Activated T-helper 2 cell treated with anti-CD3 and anti-CD28 coated beads, Interferon-gamma antibody, Interleukin-2, Interleukin-4, amounts not matched to agents 10 μg/mL and 5 μg/mL and 100 μg/mL, durations not matched to agents 14 hours and 24 hours and 36 hours (primary cell): ENCODE measurements around the gene SLC35F6. TPM values are rescaled to one million over a fixed set of nuclear protein-coding genes. Genes with fewer than 3 reads are reported as not detected.
"Not testable (repeated sequence)": the region's sequence is repeated elsewhere in the genome, so short reads cannot be mapped to it uniquely, and the experiment has no call there.

Source experiments
- DNase-seq: peaks from one replicate; pipeline ENCODE4 v3.0.0; 2021; ENCODE audit warnings: low spot score
- H3K27ac Mint-ChIP-seq: one replicate; pipeline ENCODE4 v1.8.0; 2021; ENCODE audit warnings: mixed read lengths
- H3K27me3 Mint-ChIP-seq: one replicate; pipeline ENCODE4 v1.8.0; 2021; ENCODE audit warnings: low read depth, mixed read lengths
- H3K36me3 Mint-ChIP-seq: one replicate; pipeline ENCODE4 v1.8.0; 2021; ENCODE audit warnings: low read depth, mixed read lengths
- H3K4me1 Mint-ChIP-seq: one replicate; pipeline ENCODE4 v1.8.0; 2021; ENCODE audit warnings: low read depth, mixed read lengths
- H3K4me3 Mint-ChIP-seq: one replicate; pipeline ENCODE4 v1.8.0; 2021; ENCODE audit warnings: low read depth, mild to moderate bottlenecking, moderate library complexity, mixed read lengths
- H3K9me3 Mint-ChIP-seq: one replicate; pipeline ENCODE4 v1.8.0; 2021; ENCODE audit warnings: mixed read lengths
- intact Hi-C: fragments of 100-400 bp; cut with micrococcal nuclease; formaldehyde crosslinking; loops from one replicate; pipeline ENCODE4 v1.15.1; 2023
- total RNA-seq: library from RNA; stranded (reverse); gene quantifications from 2 replicates; pipeline ENCODE4 v1.2.3, GENCODE V29; 2022

SLC35F6 gene
- total RNA-seq, 1 donor from 2014 or later, result 11.8 TPM

GRCh38 chr2:26737221-26737620, 26.9 kb upstream of the SLC35F6 start:
- DNase-seq, result no peak
- Mint-ChIP-seq H3K9me3 (no peaks in the 10 kb centered on the region), H3K4me3 (no peak overlapping the region), H3K36me3 (no peaks in the 10 kb centered on the region), H3K27me3 (peaks cover 14% of the 10 kb centered on the region), H3K27ac (no peak overlapping the region), H3K4me1 (peaks cover 2% of the 10 kb centered on the region)
- intact Hi-C loops, result no loop called here

GRCh38 chr2:26738481-26738880, 25.6 kb upstream of the SLC35F6 start:
- no peaks in the 10 kb centered on the region for H3K36me3 Mint-ChIP-seq
- DNase-seq, result no peak
- H3K4me3 Mint-ChIP-seq, result no peak overlapping the region
- intact Hi-C loops, result no loop called here
- H3K27me3 Mint-ChIP-seq, result peaks cover 9% of the 10 kb centered on the region
- H3K4me1 Mint-ChIP-seq, result peaks cover 2% of the 10 kb centered on the region
- no peak overlapping the region for H3K27ac Mint-ChIP-seq
- no peaks in the 10 kb centered on the region for H3K9me3 Mint-ChIP-seq

- H3K4me1 Mint-ChIP-seq, result peaks cover 2% of the 10 kb centered on the region
- no peak overlapping the region for H3K4me3 Mint-ChIP-seq
- H3K27ac Mint-ChIP-seq, result no peak overlapping the region
- DNase-seq, result no peak
- intact Hi-C loops, result no loop called here
- peaks cover 7% of the 10 kb centered on the region for H3K27me3 Mint-ChIP-seq
- H3K9me3 Mint-ChIP-seq, result no peaks in the 10 kb centered on the region
- H3K36me3 Mint-ChIP-seq, result no peaks in the 10 kb centered on the region
Observed at GRCh38 chr2:26739514-26739913, 24.6 kb upstream of the SLC35F6 start.

GRCh38 chr2:26740346-26740745, 23.7 kb upstream of the SLC35F6 start:
- intact Hi-C loops, result no loop called here
- Mint-ChIP-seq H3K9me3 (no peaks in the 10 kb centered on the region), H3K4me3 (no peak overlapping the region), H3K27me3 (peaks cover 7% of the 10 kb centered on the region), H3K4me1 (peaks cover 2% of the 10 kb centered on the region), H3K27ac (no peak overlapping the region), H3K36me3 (no peaks in the 10 kb centered on the region)
- no peak for DNase-seq

GRCh38 chr2:26740890-26741302, 23.2 kb upstream of the SLC35F6 start:
- H3K27ac Mint-ChIP-seq, result no peak overlapping the region
- H3K4me3 Mint-ChIP-seq, result no peak overlapping the region
- intact Hi-C loops, result no loop called here
- H3K36me3 Mint-ChIP-seq, result no peaks in the 10 kb centered on the region
- H3K9me3 Mint-ChIP-seq, result no peaks in the 10 kb centered on the region
- peaks cover 7% of the 10 kb centered on the region for H3K27me3 Mint-ChIP-seq
- no peak for DNase-seq
- H3K4me1 Mint-ChIP-seq, result peaks cover 2% of the 10 kb centered on the region

GRCh38 chr2:26742048-26742770, 21.9 kb upstream of the SLC35F6 start:
- H3K4me3 Mint-ChIP-seq, result no peak overlapping the region
- intact Hi-C loops, result no loop called here
- no peaks in the 10 kb centered on the region for H3K9me3 Mint-ChIP-seq
- DNase-seq, result no peak
- peaks cover 7% of the 10 kb centered on the region for H3K27me3 Mint-ChIP-seq
- peaks cover 2% of the 10 kb centered on the region for H3K4me1 Mint-ChIP-seq
- H3K27ac Mint-ChIP-seq, result no peak overlapping the region
- no peaks in the 10 kb centered on the region for H3K36me3 Mint-ChIP-seq

- H3K36me3 Mint-ChIP-seq, result no peaks in the 10 kb centered on the region
- no peak overlapping the region for H3K4me3 Mint-ChIP-seq
- intact Hi-C loops, result no loop called here
- H3K27me3 Mint-ChIP-seq, result peaks cover 5% of the 10 kb centered on the region
- H3K27ac Mint-ChIP-seq, result no peak overlapping the region
- no peaks in the 10 kb centered on the region for H3K9me3 Mint-ChIP-seq
- DNase-seq, result no peak
- peaks cover 2% of the 10 kb centered on the region for H3K4me1 Mint-ChIP-seq
Observed at GRCh38 chr2:26743852-26744251, 20.2 kb upstream of the SLC35F6 start.

- DNase-seq, result no peak
- intact Hi-C loops, result loop anchor here (1.0 kb wide), 1 partner anchor 140 kb away; no protein-coding TSS in a partner anchor
- H3K4me1 Mint-ChIP-seq, result peaks cover 2% of the 10 kb centered on the region
- H3K27ac Mint-ChIP-seq, result no peak overlapping the region
- H3K36me3 Mint-ChIP-seq, result no peaks in the 10 kb centered on the region
- H3K9me3 Mint-ChIP-seq, result no peaks in the 10 kb centered on the region
- no peak overlapping the region for H3K4me3 Mint-ChIP-seq
- peaks cover 6% of the 10 kb centered on the region for H3K27me3 Mint-ChIP-seq
Observed at GRCh38 chr2:26744953-26745352, 19.1 kb upstream of the SLC35F6 start.

GRCh38 chr2:26745609-26746327, 18.3 kb upstream of the SLC35F6 start:
- Mint-ChIP-seq H3K4me3 (no peak overlapping the region), H3K4me1 (peaks cover 2% of the 10 kb centered on the region), H3K27ac (no peak overlapping the region), H3K36me3 (no peaks in the 10 kb centered on the region), H3K27me3 (peaks cover 6% of the 10 kb centered on the region), H3K9me3 (no peaks in the 10 kb centered on the region)
- intact Hi-C loops, result loop anchor here (1.0 kb wide), 1 partner anchor 140 kb away; no protein-coding TSS in a partner anchor
- peak; percentile 53 for DNase-seq

GRCh38 chr2:26746934-26747333, 17.1 kb upstream of the SLC35F6 start:
- Mint-ChIP-seq H3K4me1 (no peaks in the 10 kb centered on the region), H3K4me3 (no peak overlapping the region), H3K27ac (no peak overlapping the region), H3K27me3 (peaks cover 5% of the 10 kb centered on the region), H3K9me3 (no peaks in the 10 kb centered on the region), H3K36me3 (no peaks in the 10 kb centered on the region)
- intact Hi-C loops, result no loop called here
- DNase-seq, result no peak

- H3K36me3 Mint-ChIP-seq, H3K4me3 Mint-ChIP-seq, H3K27me3 Mint-ChIP-seq, H3K4me1 Mint-ChIP-seq, DNase-seq, H3K27ac Mint-ChIP-seq, H3K9me3 Mint-ChIP-seq, intact Hi-C loops: not testable (repeated sequence)
Observed at GRCh38 chr2:26749787-26750420, 14.2 kb upstream of the SLC35F6 start.

GRCh38 chr2:26750467-26750866, 13.6 kb upstream of the SLC35F6 start:
- H3K27me3 Mint-ChIP-seq, H3K27ac Mint-ChIP-seq, H3K4me3 Mint-ChIP-seq, DNase-seq, H3K36me3 Mint-ChIP-seq, H3K9me3 Mint-ChIP-seq, intact Hi-C loops, H3K4me1 Mint-ChIP-seq: not testable (repeated sequence)

GRCh38 chr2:26752656-26753055, 11.4 kb upstream of the SLC35F6 start:
- Mint-ChIP-seq H3K9me3 (no peaks in the 10 kb centered on the region), H3K36me3 (no peaks in the 10 kb centered on the region)
- no peak for DNase-seq

More at GRCh38 chr2:26752656-26753055, 11.4 kb upstream of the SLC35F6 start:
- Mint-ChIP-seq H3K27ac (no peak overlapping the region), H3K4me1 (peaks cover 3% of the 10 kb centered on the region), H3K27me3 (peaks cover 3% of the 10 kb centered on the region), H3K4me3 (no peak overlapping the region)
- intact Hi-C loops, result no loop called here
